ENCODE data around the gene TMEM63A. TPM values are rescaled to one million over a fixed set of nuclear protein-coding genes. Genes with fewer than 3 reads are reported as not detected.
A peak's percentile ranks its signal among the peaks of the same experiment; 100 is the strongest.

The TMEM63A gene
- total RNA-seq, 4 donors from 2014 or later, result 6.3 to 19.5 (median 10.6) TPM

DNA sequence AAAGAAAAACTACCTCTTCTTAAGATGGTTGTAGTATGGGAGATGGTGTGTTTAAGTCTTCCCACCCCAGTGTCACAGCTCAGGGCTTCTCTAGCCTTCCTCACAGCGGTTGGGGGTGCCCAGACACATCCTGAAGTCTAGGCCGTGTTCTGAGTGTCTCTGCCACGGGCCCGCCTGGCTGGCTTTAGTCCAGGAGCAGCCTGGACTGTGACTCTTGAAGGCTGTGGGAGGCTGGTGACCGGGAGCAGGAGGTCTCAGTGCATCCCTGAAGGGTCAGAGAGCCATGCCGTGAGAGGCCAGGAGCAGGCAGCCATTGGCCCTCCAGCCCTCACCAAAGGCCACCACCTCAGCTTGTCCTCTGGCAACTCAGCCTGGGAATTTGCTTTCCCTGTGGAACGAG is 67.8 kb downstream of the TMEM63A start:
- no peaks in the 10 kb centered on the region for H3K9me3 ChIP-seq
- intact Hi-C loops (cut with DNase I; ENCODE audit: low total_unique reads), result no loop called here
- H3K4me1 ChIP-seq, result peaks cover 80 to 87% of the 10 kb centered on the region in 2 donors
- DNase-seq, result no peak
- H3K4me3 ChIP-seq, result no peak overlapping the region
- in situ Hi-C loops (cut with MboI; ENCODE audit: low sequenced_read_pairs in 4 of 4), result no loop called here
- no peak for TF ChIP-seq POLR2A (IDR thresholded peaks at IDR 0.05)
- TF ChIP-seq, protein P1, sequence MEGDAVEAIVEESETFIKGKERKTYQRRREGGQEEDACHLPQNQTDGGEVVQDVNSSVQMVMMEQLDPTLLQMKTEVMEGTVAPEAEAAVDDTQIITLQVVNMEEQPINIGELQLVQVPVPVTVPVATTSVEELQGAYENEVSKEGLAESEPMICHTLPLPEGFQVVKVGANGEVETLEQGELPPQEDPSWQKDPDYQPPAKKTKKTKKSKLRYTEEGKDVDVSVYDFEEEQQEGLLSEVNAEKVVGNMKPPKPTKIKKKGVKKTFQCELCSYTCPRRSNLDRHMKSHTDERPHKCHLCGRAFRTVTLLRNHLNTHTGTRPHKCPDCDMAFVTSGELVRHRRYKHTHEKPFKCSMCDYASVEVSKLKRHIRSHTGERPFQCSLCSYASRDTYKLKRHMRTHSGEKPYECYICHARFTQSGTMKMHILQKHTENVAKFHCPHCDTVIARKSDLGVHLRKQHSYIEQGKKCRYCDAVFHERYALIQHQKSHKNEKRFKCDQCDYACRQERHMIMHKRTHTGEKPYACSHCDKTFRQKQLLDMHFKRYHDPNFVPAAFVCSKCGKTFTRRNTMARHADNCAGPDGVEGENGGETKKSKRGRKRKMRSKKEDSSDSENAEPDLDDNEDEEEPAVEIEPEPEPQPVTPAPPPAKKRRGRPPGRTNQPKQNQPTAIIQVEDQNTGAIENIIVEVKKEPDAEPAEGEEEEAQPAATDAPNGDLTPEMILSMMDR (IDR thresholded peaks at IDR 0.05 in 4 of 5, conservative IDR thresholded peaks at IDR 0.05 in 1 of 5), result no peak
- no peaks in the 10 kb centered on the region for H3K36me3 ChIP-seq
- ATAC-seq, result no peak
- peak overlapping the region; percentile 94 to 97 (median 96) for H3K27ac ChIP-seq
- H3K27me3 ChIP-seq, result no peaks in the 10 kb centered on the region

DNA sequence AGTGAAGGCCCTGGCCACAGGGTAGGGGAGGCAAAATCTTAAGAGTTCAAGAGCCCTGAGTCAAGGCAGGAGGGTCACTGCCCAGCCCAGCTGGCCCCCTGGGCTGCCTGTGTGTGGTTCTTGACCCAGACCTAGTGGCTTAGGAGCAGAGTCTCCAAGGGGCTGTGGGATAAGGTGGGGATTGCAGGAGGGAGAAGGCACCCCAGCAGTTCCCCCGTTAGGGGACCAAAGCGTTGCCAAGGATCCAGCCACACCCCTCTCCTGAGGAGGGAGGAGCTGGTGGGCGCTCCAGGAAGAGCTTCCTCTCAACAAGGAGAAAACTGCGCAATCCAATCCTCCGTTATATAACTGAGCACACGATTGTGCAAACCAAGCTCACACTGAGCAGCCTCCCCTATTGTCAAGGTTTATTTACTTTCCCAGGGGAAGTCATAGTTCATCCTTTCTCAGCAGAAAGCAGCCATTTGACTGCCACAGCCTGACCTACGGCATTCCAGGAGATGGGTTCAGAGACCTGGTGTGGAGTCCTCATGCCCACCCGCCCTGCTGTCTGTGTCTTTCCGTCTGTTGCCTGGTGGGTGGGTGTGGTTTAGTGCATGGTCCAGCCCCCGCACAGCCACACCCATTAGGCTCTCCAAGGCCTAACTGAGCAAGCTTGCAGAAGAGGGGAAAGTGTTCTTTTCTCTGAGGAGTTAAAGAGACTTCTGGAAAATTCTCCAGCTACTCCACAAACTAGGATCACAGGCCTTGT is 68.8 kb downstream of the TMEM63A start:
- Histone ChIP-seq H3K4me1 (peaks cover 73 to 82% of the 10 kb centered on the region in 2 donors), H3K27me3 (no peaks in the 10 kb centered on the region), H3K4me3 (peak overlapping the region in 2 of 4 donors; percentile 10 to 19), H3K27ac (peak overlapping the region; percentile 94 to 97 (median 96)), H3K36me3 (no peaks in the 10 kb centered on the region), H3K9me3 (no peaks in the 10 kb centered on the region)
- in situ Hi-C loops (cut with MboI; ENCODE audit: low sequenced_read_pairs in 4 of 4) (no loop called here), intact Hi-C loops (cut with DNase I; ENCODE audit: low total_unique reads) (loop anchor here (2.0 kb wide), 1 partner anchor 111 kb away; the partner anchor contains the start of gene PYCR2)
- peak in 1 of 2 donors; percentile 62 for DNase-seq
- peak in 1 of 2 donors; percentile 7 for ATAC-seq
- TF ChIP-seq POLR2A (IDR thresholded peaks at IDR 0.05), result peak; percentile 7 to 31
- TF ChIP-seq, protein P1 (IDR thresholded peaks at IDR 0.05 in 4 of 5, conservative IDR thresholded peaks at IDR 0.05 in 1 of 5), result no peak

DNA sequence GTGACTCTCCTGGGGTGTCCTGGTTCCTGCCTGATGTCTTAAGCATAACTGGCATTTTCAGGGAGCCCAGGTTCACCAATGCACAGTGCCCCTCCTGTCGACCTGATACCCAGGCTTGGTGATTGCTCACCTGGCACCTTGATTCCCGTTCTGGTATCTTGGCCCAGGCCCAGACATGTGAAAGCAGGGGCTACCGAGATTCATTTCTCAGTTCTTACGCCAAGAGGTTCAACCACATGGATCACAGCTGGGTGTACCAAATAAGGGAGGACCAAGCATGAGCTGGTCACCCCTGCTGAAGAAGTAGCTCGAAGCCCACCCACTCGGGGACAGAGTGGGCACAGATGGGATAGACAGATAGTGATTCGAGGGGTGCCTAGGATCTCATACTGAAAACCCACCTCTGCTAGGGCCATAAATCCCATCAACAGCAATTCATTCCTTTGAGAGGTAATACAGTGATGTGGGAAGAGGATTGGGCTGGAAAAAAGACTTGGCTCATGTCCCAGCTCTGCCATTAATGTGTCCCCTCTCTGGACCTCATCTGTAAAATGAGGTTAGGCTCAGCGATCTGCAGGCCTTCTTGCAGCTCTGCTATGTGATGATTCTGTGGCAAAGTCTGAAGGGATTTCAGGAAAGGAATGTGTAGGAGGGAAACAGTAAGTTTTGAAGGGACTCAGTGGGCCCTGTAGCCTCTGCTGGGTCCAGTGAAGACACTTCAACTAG is 69.5 kb downstream of the TMEM63A start:
- TF ChIP-seq POLR2A (IDR thresholded peaks at IDR 0.05), result no peak
- TF ChIP-seq, protein P1 (IDR thresholded peaks at IDR 0.05 in 4 of 5, conservative IDR thresholded peaks at IDR 0.05 in 1 of 5), result no peak
- Histone ChIP-seq H3K27ac (peak overlapping the region; percentile 94 to 97 (median 96)), H3K4me3 (no peak overlapping the region), H3K9me3 (no peaks in the 10 kb centered on the region), H3K27me3 (no peaks in the 10 kb centered on the region), H3K4me1 (peaks cover 65 to 74% of the 10 kb centered on the region in 2 donors), H3K36me3 (no peaks in the 10 kb centered on the region)
- ATAC-seq (no peak), DNase-seq (no peak)
- intact Hi-C loops (cut with DNase I; ENCODE audit: low total_unique reads), result loop anchor here (2.0 kb wide), 1 partner anchor 112 kb away; the partner anchor contains the start of gene PYCR2
- in situ Hi-C loops (cut with MboI; ENCODE audit: low sequenced_read_pairs in 4 of 4), result no loop called here

DNA sequence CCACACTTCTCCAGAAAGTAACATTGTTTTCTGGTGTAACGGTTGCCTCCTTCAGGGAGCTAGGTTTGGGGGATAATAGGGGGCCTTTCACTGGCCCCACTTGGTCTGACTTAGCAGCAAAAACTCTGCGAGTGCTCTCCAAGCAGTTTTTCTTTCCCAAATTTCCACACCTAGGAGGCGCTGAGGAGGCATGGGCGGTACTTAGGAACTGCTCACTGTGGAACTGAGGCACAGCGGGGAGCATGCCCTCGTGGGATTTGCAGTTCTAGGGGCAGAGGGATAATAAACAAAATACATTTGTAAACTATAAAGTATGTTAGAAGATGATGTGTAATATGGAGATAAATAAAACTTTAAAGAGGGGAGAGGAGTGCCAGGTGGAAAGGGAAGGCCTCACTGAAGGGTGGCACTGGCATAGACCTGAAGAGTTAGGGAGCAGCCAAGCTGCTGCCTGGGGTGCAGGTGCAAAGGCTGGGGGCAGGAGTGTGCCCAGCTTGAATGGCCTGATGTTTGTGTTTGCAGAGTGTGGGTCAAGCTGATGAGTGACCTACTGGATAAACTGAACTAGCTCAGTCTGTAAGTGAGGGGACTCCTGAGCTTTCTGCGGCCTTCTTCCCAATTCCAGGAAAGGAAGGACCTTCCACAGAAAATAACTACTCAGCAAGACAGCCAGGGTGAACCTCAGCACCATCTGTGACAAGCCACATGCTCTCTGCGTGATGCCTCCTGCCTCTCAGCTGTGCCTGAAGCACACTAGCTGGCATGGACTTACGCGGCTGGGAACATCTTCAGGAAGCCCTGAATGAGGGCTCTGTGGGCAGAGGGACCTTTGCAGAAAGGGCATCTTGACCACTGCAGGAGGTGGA is 70.3 kb downstream of the TMEM63A start:
- in situ Hi-C loops (cut with MboI; ENCODE audit: low sequenced_read_pairs in 4 of 4) (no loop called here), intact Hi-C loops (cut with DNase I; ENCODE audit: low total_unique reads) (loop anchor here (2.0 kb wide), 1 partner anchor 113 kb away; the partner anchor contains the start of gene PYCR2)
- H3K27me3 ChIP-seq, result no peaks in the 10 kb centered on the region
- H3K27ac ChIP-seq, result peak overlapping the region; percentile 94 to 97 (median 96)
- H3K9me3 ChIP-seq, result no peaks in the 10 kb centered on the region
- TF ChIP-seq, protein P1 (IDR thresholded peaks at IDR 0.05 in 4 of 5, conservative IDR thresholded peaks at IDR 0.05 in 1 of 5), result peak in 1 of 5 experiments; percentile 42
- TF ChIP-seq POLR2A (IDR thresholded peaks at IDR 0.05), result no peak
- DNase-seq (peak; percentile 67 to 76), ATAC-seq (peak; percentile 29 to 40)
- peak overlapping the region; percentile 69 to 89 (median 75) for H3K4me3 ChIP-seq
- H3K36me3 ChIP-seq, result no peaks in the 10 kb centered on the region
- H3K4me1 ChIP-seq, result peaks cover 57 to 66% of the 10 kb centered on the region in 2 donors
